DOHH2 (cell line): ENCODE measurements around the gene PRCD.

Experiments
- CTCF ChIP-seq: fragments of 200-600 bp; sonication (generic); IDR thresholded peaks from one replicate; pipeline ENCODE4 v1.5.1; 2014; ENCODE audit warnings: antibody characterized with exemption, mild to moderate bottlenecking, low read depth, low read length; ENCODE audit not compliant: poor library complexity, severe bottlenecking
- EZH2phosphoT487 ChIP-seq: fragments of 200-600 bp; sonication (generic); IDR thresholded peaks from 2 replicates; pipeline ENCODE4 v1.6.1; 2017; ENCODE audit warnings: borderline replicate concordance, mild to moderate bottlenecking, antibody characterized with exemption, low read length, moderate library complexity, mixed read lengths

DNA sequence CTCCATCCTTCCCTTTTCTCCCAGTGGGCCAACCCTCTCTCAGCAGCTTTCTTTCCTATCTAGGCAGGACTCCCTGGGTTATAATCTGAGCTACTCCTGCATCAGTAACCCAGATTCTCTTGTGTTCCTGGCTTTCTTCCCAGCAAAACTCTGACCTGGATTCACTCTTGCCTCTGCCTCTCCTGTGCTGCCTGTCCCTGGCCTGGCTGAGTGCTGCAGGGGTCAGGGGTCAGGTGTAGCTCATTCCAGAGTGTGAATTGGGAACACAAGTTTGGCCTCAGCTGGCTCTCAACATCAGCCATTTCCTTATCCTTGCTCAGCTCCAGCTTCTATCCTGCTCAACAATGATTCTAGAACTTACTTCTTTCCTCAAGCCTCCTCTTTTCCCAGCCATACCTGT is 48.3 kb downstream of the PRCD start:
- TF ChIP-seq CTCF (no peak), EZH2phosphoT487 (no peak)
